ENCODE data around the gene IDNK. TPM values are rescaled to one million over a fixed set of nuclear protein-coding genes. Genes with fewer than 3 reads are reported as not detected.
A peak's percentile ranks its signal among the peaks of the same experiment; 100 is the strongest.

IDNK gene
- total RNA-seq, 1 donor from 2014 or later, result 4.3 TPM

GRCh38 chr9:83642793-83643192, 19.9 kb downstream of the IDNK start:
- TF ChIP-seq, protein P1, sequence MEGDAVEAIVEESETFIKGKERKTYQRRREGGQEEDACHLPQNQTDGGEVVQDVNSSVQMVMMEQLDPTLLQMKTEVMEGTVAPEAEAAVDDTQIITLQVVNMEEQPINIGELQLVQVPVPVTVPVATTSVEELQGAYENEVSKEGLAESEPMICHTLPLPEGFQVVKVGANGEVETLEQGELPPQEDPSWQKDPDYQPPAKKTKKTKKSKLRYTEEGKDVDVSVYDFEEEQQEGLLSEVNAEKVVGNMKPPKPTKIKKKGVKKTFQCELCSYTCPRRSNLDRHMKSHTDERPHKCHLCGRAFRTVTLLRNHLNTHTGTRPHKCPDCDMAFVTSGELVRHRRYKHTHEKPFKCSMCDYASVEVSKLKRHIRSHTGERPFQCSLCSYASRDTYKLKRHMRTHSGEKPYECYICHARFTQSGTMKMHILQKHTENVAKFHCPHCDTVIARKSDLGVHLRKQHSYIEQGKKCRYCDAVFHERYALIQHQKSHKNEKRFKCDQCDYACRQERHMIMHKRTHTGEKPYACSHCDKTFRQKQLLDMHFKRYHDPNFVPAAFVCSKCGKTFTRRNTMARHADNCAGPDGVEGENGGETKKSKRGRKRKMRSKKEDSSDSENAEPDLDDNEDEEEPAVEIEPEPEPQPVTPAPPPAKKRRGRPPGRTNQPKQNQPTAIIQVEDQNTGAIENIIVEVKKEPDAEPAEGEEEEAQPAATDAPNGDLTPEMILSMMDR (IDR thresholded peaks at IDR 0.05), result no peak
- no peaks in the 10 kb centered on the region for H3K9me3 Mint-ChIP-seq (ENCODE audit: unreplicated experiment)
- H3K27ac Mint-ChIP-seq (ENCODE audit: unreplicated experiment), result no peak overlapping the region
- H3K4me3 Mint-ChIP-seq (ENCODE audit: unreplicated experiment), result no peak overlapping the region
- H3K36me3 Mint-ChIP-seq (ENCODE audit: unreplicated experiment), result no peaks in the 10 kb centered on the region
- H3K4me1 Mint-ChIP-seq (ENCODE audit: unreplicated experiment), result peaks cover 4% of the 10 kb centered on the region
- DNase-seq (ENCODE audit: extremely low spot score, unreplicated experiment), result no peak
- no peaks in the 10 kb centered on the region for H3K27me3 Mint-ChIP-seq (ENCODE audit: unreplicated experiment)

GRCh38 chr9:83646500-83647239, 23.7 kb downstream of the IDNK start:
- Mint-ChIP-seq H3K36me3 (ENCODE audit: unreplicated experiment) (peaks cover 7% of the 10 kb centered on the region), H3K27me3 (ENCODE audit: unreplicated experiment) (no peaks in the 10 kb centered on the region), H3K9me3 (ENCODE audit: unreplicated experiment) (no peaks in the 10 kb centered on the region), H3K4me1 (ENCODE audit: unreplicated experiment) (no peaks in the 10 kb centered on the region), H3K27ac (ENCODE audit: unreplicated experiment) (no peak overlapping the region), H3K4me3 (ENCODE audit: unreplicated experiment) (no peak overlapping the region)
- TF ChIP-seq, protein P1 (IDR thresholded peaks at IDR 0.05), result no peak
- DNase-seq (ENCODE audit: extremely low spot score, unreplicated experiment), result no peak

- Mint-ChIP-seq H3K4me3 (ENCODE audit: unreplicated experiment) (no peak overlapping the region), H3K36me3 (ENCODE audit: unreplicated experiment) (peaks cover 24% of the 10 kb centered on the region), H3K27me3 (ENCODE audit: unreplicated experiment) (no peaks in the 10 kb centered on the region), H3K4me1 (ENCODE audit: unreplicated experiment) (no peaks in the 10 kb centered on the region), H3K9me3 (ENCODE audit: unreplicated experiment) (peaks cover 3% of the 10 kb centered on the region), H3K27ac (ENCODE audit: unreplicated experiment) (peak overlapping the region; percentile 23)
- TF ChIP-seq, protein P1 (IDR thresholded peaks at IDR 0.05), result peak; percentile 67
- DNase-seq (ENCODE audit: extremely low spot score, unreplicated experiment), result no peak
Measured at GRCh38 chr9:83649080-83649479, 26.1 kb downstream of the IDNK start.

- peaks cover 29% of the 10 kb centered on the region for H3K36me3 Mint-ChIP-seq (ENCODE audit: unreplicated experiment)
- peaks cover 3% of the 10 kb centered on the region for H3K9me3 Mint-ChIP-seq (ENCODE audit: unreplicated experiment)
- no peak overlapping the region for H3K4me3 Mint-ChIP-seq (ENCODE audit: unreplicated experiment)
- no peaks in the 10 kb centered on the region for H3K4me1 Mint-ChIP-seq (ENCODE audit: unreplicated experiment)
- no peak for DNase-seq (ENCODE audit: extremely low spot score, unreplicated experiment)
- no peak overlapping the region for H3K27ac Mint-ChIP-seq (ENCODE audit: unreplicated experiment)
- TF ChIP-seq, protein P1 (IDR thresholded peaks at IDR 0.05), result no peak
- no peaks in the 10 kb centered on the region for H3K27me3 Mint-ChIP-seq (ENCODE audit: unreplicated experiment)
Measured at GRCh38 chr9:83649515-83649914, 26.6 kb downstream of the IDNK start.

DNA sequence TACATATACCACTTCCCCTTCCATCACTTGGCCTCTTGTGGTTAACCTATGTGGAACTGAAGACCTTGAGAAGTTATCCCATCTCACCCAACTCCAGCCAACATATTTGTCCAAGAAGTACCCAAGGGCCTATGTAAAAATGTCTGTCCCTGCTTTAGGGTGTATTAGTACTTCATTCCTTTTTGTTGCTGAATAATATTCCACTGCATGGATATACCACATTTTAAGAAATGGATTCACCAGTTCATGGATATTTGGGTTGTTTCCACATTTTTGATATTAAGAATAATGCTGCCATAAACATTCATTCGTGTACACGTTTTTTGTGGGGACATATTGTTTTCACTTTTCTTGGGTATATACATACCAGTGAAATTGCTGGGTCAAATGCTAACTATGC, 28.6 kb downstream of the IDNK start:
- peaks cover 44% of the 10 kb centered on the region for H3K36me3 Mint-ChIP-seq (ENCODE audit: unreplicated experiment)
- no peak overlapping the region for H3K27ac Mint-ChIP-seq (ENCODE audit: unreplicated experiment)

More for the DNA sequence above, 28.6 kb downstream of the IDNK start:
- TF ChIP-seq, protein P1 (IDR thresholded peaks at IDR 0.05), result no peak
- no peak for DNase-seq (ENCODE audit: extremely low spot score, unreplicated experiment)
- H3K27me3 Mint-ChIP-seq (ENCODE audit: unreplicated experiment), result no peaks in the 10 kb centered on the region
- H3K4me1 Mint-ChIP-seq (ENCODE audit: unreplicated experiment), result no peaks in the 10 kb centered on the region
- no peak overlapping the region for H3K4me3 Mint-ChIP-seq (ENCODE audit: unreplicated experiment)
- H3K9me3 Mint-ChIP-seq (ENCODE audit: unreplicated experiment), result peaks cover 3% of the 10 kb centered on the region
